Left hindlimb (tissue), 1 donor: ENCODE data around the gene AIFM2.
"Not testable (repeated sequence)": the region's sequence is repeated elsewhere in the genome, so short reads cannot be mapped to it uniquely, and the experiment has no call there.

Experiments
- DNase-seq: peaks from one replicate; pipeline ENCODE4 v3.0.0-alpha.2; 2018

AIFM2 gene

DNA sequence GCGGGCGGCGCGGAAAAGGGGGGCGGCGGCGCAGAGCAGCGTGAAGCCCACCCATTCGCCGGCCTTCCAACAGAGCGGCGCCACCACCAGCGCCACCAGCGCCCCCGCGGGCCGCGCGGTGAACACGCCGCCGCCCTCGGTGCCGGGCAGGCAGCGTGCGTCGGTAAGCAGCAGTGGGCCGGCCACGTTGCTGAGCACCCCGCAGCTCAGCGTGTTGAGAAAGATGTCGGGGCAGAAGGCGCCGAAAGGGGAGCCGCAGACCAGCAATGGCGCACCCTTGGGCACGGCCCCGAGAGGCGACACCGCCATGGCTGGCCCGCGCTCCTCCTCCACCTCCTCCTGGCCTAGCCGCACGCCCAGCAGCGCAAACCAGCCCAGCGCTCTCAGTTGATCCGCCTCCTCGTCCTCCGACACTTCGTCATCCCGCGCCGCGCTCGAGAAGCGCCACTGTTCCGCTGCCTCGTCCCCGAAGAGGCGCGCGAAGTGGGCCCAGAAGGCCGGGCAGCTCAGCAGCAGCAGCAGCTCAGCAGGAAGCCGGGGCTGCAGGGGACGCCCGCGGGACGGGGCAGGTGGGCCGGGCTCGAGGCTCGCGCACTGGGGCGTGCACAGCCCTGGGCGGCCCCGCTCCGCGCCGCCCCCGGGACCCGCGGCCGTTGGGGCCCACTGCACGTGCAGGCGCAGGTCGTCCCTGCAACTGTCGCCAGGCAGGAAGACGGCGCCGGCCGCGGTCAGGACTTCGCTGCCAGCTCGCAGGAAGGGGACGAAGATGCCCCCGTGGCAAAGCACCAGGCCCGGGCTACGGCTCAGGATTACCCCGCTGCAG is 13.3 kb upstream of the AIFM2 start:
- peak; percentile 72 for DNase-seq

DNA sequence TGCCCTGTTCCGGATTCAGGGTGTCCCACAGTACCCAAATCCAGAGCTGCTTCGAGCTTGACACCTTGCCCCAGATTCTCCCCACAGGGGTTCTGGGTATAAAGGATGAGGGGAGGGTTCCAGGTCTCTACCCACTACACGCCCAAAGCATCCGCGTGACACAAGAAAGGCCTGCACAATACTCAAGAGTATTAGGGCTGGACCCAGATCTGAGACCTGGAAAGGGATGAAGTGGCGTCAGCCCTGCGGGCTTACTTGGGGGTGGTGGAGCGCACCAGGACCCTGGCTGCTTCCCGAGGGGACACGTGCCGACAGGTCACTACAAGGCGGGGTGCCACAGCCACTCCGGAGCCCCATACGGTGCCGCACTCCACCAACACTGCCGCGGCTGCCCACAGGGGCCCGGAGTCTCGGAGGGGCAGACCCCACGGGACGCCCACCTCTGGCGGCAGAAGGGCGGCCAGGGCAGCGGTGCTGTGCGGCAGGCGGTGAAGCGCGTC is 12.6 kb upstream of the AIFM2 start:
- no peak for DNase-seq

- no peak for DNase-seq
Measured at GRCh38 chr10:70144372-70145110, 11.9 kb upstream of the AIFM2 start.

- no peak for DNase-seq
Measured at GRCh38 chr10:70142555-70142954, 9.9 kb upstream of the AIFM2 start.

- DNase-seq = no peak
Measured at GRCh38 chr10:70140297-70140696, 7.7 kb upstream of the AIFM2 start.

- no peak for DNase-seq
Measured at GRCh38 chr10:70139997-70140250, 7.3 kb upstream of the AIFM2 start.

DNA sequence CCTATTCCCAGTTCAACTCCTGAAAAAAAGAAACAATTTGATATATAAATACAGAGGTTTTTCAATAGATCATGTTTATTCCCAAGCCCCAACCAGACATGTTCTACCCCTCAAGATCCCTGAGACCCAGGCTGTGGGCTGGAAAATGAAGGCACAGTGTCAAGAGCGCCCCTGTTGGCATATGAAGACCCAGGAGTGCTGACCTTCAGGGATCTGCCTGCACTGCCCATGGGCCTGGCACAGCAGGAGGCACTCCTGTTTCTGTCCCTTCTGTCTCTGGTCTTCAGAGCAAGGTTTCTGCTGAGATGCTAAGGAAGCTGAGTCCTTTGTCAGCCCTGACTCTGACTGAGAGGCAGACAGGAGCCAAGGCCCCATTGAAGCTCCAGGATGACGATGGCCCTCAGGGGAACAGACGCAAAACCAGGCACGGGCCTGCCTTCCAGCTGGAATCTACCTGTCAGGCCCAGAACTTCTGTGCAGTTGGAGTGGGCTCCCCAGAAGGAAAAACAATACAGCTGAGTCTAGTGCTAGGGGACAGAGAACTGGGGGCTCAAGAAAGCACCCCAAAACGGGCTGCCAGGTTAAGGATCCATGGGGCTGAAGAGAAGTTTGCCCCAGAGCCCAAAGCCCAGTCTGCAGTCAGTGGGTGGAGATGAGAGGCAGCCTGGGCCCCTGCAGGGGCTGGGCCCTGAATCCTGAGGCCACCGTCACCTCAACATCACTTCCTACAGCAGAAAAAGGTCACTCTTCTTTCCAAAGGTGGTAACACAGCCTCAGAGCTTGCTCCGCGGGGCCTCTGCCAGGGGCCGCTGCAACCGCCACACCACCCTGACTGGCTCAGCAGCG is 6.7 kb upstream of the AIFM2 start:
- DNase-seq = no peak

DNA sequence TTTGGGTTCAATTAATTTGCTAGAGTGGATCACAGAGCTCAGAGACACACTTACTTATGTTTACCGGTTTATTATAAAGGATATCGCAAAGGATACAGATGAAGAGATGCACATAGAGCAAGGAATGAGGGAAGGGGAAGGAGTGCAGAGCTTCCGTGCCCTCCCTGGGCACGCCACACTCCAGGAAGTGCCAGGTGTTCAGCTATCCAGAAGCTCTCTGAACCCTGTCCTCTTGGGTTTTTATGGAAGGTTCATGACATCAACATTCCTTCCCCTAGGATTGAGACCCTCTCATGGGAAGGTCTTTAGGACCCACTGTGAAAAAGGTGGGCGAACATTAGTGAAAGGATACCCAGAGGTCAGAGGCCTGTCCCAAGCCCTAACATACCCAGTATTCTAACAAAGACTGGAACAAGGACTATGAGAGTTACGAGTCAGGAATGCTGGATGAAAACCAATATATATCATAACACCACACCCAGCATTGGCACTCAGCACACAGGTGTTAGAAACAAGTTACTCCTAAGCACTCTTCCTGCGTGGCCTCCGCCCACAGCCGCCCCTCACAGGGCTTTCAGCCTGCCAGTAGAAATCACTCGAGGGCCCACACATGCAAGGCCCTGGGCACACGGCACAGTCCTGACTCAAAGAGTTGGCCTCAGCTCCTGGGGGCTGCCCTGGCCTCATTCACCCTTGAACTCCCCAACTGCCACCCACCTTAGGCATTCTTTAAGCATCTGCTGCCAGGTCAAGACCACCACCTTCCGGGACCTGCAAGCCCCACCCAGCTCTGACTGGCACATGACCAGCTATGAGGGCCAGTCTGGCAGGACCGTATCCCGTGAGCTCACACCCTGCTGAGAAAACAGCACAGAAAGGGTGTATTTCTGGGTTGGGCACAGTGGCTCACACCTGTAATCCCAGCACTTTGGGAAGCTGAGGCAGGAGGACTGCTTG is 5.6 kb upstream of the AIFM2 start:
- DNase-seq = no peak

- no peak for DNase-seq
Measured at GRCh38 chr10:70137135-70137534, 4.5 kb upstream of the AIFM2 start.

GRCh38 chr10:70135684-70136083 is 3.1 kb upstream of the AIFM2 start:
- DNase-seq = no peak

DNA sequence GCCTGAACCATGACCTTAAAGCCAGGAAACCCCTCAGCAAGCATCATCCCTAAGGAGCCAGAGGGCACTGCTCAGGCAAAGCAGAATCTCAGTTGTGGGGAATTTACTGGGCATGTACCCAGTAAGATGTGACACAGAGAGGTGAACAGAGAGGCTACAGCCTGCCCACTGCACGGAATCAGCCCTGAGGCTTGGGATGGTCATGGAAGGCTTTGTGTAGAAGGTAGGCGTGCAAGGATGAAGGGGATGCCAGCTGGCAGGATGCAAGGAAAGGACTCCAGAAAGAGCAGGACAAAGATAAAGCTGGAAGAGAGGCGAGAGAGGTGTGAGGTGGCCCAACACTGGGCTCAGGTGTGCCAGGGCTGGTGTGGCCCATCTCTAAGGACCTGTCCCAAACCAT is 2.4 kb upstream of the AIFM2 start:
- DNase-seq = no peak

DNA sequence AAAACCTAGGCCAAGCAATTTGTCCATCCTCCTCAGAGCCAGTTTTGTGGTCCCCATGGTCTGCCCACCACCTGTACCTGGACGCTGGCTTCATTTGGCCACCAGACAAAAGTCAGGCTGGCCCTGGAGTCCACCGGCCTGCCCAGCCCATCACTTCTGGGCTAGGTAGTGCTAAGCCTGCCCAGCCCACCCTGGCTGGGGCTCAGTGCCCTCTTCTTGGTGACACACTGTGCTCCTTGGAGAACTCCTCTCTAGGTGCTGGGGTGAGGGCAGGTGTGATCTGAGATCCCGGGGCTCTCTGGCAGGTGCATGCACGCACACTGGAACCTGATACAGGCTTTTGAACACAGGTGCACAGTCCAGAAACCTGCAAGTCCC is 1.1 kb downstream of the AIFM2 start:
- DNase-seq = no peak

DNA sequence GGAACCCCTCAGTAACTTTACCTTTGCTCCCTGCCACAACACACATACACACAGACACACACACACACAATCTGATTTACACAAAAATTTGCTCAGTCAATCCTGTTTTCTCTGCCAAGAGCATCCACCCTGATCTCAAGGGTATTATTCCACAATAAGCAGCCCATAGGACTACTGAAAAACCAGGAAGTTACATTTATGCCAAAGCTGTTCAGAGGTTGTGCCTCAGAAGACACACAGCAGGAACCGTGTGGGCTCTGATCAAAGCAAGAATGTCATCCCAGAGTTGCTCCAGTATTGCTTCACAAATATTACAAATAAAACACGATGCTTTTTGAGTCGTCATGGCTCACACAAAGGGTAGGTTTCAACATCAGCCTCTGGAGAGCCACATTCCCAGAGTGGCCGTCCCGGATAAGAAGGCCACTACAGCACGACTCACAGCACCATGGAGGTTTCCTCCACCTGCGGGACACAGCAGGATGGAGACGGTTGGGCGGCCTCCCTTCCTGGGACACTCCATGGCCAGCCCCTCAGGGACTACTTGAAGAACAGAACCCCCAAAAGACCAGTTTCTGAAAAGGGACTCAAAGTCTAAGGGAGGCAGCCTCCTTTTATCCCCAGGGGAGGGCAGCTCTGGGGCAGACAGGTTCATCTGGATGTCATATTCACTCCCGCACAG is 1.6 kb downstream of the AIFM2 start:
- no peak for DNase-seq

DNA sequence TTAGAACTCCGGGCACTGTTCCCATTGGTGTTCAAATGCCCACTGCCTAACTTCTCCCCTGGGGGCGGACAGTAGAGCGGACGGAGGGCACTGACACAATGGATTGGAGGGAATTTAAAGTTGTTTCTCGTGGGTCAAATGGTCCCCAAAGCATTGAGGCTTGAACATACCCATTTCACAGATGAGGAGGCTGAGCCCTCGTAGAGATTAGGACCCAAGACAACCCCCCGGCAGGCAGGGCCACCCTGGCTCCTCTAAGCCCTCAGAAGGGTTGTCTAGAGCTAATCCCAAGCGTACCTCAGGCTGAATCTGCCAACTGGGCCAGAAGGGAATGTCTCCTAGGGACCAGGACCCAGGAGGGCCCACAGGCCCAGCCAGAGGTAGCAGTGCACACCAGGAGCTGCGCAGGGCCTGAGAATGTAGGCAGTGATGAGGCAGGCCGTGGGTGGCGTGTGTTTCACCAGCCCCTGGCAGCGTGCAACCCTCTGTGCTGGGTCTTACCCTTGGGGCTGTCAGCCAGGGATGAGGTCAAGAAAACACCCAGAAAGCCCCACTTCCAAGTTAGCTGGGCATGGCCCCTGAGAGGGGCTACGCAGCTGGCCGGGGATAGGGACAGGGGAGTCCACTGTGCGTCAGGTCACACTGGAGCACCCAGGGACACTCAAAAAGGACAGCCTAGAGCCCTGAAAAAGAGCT is 5.8 kb downstream of the AIFM2 start:
- DNase-seq = no peak

DNA sequence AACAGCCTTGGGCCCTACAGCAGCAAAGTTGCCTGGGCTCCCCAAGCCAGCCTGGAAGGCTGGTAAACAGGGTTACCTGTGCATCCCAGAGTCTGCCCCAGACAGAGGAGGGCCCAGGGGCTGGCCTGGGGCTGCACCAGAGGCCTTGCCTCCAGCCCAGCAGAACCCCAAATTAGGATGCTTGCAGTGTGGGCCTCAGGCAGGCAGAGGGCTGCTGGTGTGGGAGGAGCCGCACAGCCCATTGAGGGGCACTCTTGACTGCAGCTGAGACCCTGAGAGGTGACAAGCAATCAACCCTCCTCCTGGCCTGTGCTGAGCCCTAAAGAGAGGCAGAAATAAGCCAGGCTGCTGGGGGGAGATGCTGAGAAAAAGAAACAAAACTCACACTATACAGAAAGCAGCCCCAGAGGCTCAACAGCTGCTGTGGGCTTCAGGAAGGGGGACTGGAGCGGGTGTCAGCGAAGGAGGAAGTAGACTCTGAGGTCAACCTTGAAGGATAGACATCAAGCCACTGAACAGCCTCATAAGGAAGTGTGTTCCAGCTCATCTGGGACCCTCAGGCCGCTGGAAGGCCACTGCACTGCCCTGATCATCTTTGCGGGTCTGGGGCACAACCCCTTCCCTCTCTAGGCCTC is 6.6 kb downstream of the AIFM2 start:
- DNase-seq = no peak

DNA sequence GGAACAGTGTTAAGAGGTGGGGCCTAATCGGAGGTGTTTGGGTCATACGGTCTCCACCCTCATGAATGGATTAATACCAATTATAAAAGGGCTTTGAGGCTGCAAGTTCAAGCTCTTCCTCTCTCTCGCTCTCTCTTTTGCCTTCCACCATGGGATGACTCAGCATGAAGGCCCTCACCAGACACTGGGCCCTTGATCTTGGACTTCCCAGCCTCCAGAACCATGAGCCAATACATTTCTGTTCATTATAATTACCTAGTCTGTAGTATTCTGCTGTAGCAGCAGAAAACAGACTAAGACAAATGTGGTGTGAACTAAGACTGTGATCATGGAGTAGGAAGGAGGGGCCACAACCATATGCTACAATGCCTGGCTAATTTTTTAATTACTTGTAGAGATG is 7.7 kb downstream of the AIFM2 start:
- DNase-seq = no peak

DNA sequence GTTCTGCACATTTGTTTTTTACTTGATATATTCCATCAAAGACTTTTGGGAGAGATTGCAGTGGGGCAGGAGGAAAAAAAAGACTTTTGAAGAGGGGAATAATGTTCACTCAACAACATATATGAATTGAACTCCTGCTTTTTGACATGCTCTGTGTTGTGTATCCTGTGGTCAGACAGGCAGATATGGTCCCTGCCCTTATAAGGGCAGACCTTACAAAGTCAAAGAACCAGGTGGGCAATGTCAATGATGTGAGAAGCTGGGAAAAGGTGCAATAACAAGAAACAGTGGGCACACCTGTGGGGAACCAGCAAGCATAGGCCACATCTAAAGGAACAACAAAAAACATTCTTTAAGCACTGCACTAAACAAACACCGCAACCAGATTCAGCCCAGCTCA is 8.2 kb downstream of the AIFM2 start:
- DNase-seq = no peak

GRCh38 chr10:70123817-70124216 is 8.8 kb downstream of the AIFM2 start:
- no peak for DNase-seq

DNA sequence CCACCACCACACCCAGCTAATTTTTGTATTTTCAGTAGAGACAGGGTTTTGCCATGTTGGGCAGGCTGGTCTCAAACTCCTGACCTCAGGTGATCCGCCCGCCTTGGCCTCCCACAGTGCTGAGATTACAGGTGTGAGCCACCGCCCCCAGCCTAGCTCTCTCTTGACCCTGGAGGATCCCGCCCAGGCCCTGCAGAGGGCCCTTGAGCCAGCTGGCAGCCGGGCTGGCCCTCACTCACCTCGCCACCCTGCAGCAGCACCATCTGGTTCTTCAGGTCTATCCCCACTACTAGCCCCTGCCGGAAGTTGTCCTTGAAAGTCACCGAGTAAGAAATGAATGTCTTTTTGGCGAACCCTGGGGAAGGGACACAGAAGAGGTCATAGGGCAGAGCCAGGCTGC is 9.5 kb downstream of the AIFM2 start:
- DNase-seq = not testable (repeated sequence)

- no peak for DNase-seq
Measured at GRCh38 chr10:70122742-70123141, 9.9 kb downstream of the AIFM2 start.
